ENCODE measurements around the gene FRMPD4.
A peak's percentile ranks its signal among the peaks of the same experiment; 100 is the strongest.
"Not testable (repeated sequence)": the region's sequence is repeated elsewhere in the genome, so short reads cannot be mapped to it uniquely, and the experiment has no call there.

The FRMPD4 gene

DNA sequence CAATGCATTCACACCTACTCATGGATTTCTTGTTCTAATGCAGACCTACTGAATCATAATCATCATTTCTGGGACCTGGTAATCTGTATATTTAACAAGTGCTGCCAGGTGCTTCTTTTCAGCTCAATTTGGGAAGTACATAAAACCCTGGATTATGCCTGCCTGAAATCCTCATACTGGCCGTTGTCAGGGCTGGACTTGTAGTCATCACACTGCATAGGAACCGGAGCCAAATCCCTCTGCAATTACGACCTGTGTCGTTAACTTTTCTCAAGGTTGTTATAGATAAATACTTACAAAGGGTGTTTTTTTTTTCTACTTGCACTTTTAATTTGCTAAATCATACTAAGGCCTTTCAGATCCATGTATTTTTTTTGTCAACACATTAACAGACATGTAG, 358.1 kb downstream of the FRMPD4 start:
- DNase-seq (ENCODE audit: low read depth): no peak
- TF ChIP-seq CTCF (IDR thresholded peaks at IDR 0.05; ENCODE audit: insufficient read depth, low read depth, low read length, missing control alignments): no peak

GRCh38 chrX:12497832-12498591, 359.7 kb downstream of the FRMPD4 start:
- DNase-seq (ENCODE audit: low read depth): no peak

More for the DNA sequence above, 358.1 kb downstream of the FRMPD4 start:
- no peak overlapping the region for H3K4me3 ChIP-seq (ENCODE audit: low read length)

DNA sequence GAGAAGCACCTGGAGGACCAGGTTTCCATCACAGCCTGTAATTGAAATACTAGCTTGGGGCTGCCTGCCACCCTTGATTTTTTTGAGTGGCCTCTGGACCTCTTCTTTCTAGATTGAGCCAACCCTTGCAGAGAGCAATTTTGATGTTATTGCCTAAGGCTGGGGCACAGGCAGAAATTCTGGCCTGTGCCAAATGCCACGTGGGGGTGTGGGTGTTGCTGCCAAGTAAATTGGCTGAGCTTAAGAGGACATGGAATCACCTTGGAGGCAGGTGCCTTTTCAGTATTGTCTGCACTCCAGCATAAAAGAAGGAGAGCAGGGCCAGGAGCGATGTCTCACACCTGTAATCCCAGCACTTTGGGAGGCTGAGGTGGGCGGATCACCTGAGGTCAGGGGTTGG, 366.9 kb downstream of the FRMPD4 start:
- DNase-seq (ENCODE audit: low read depth): no peak
- TF ChIP-seq CTCF (IDR thresholded peaks at IDR 0.05; ENCODE audit: insufficient read depth, low read depth, low read length, missing control alignments): no peak
- H3K4me3 ChIP-seq (ENCODE audit: low read length): no peak overlapping the region

More at GRCh38 chrX:12497832-12498591, 359.7 kb downstream of the FRMPD4 start:
- peak; percentile 34 for TF ChIP-seq CTCF (IDR thresholded peaks at IDR 0.05; ENCODE audit: insufficient read depth, low read depth, low read length, missing control alignments)
- no peak overlapping the region for H3K4me3 ChIP-seq (ENCODE audit: low read length)

- not testable (repeated sequence) for H3K4me3 ChIP-seq (ENCODE audit: low read length); DNase-seq (ENCODE audit: low read depth)
These were observed 377.1 kb downstream of the FRMPD4 start for GRCh38 chrX:12515384-12515783.

DNA sequence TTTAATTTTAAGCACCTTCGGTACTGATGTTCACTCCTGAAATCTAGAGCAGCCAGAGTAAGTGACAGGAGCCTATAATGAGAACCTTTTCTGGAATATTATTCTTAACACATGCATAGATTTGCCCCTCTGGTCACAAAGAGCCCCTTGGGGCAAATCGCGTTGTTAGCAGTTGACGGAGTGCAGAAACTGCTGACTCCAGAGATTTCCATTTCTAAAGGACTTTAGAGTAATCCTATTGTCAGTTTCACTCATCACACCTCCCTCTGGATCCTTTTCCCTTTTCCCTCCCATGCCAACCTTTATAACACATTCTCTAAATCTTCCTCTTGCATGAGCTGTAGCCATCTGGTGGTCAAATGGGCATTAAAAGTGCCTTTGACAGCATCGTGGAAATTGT, 388.0 kb downstream of the FRMPD4 start:
- no peak for DNase-seq (ENCODE audit: low read depth)

DNA sequence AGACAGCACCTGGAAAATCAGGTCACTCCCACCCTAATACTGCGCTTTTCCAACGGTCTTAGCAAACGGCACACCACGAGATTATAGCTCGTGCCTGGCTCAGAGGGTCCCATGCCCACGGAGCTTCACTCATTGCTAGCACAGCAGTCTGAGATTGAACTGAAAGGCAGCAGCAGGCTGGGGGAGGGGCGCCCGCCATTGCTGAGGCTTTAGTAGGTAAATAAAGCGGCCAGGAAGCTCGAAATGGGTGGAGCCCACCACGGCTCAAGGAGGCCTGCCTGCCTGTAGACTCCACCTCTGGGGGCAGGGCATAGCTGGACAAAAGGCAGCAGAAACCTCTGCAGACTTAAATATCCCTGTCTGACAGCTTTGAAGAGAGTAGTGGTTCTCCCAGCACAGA, 399.8 kb downstream of the FRMPD4 start:
- H3K4me3 ChIP-seq (ENCODE audit: low read length); DNase-seq (ENCODE audit: low read depth): not testable (repeated sequence)

More for the DNA sequence above, 388.0 kb downstream of the FRMPD4 start:
- no peak for TF ChIP-seq CTCF (IDR thresholded peaks at IDR 0.05; ENCODE audit: insufficient read depth, low read depth, low read length, missing control alignments)
- no peak overlapping the region for H3K4me3 ChIP-seq (ENCODE audit: low read length)

GRCh38 chrX:12542251-12542650, 404.0 kb downstream of the FRMPD4 start:
- not testable (repeated sequence) for H3K4me3 ChIP-seq (ENCODE audit: low read length); DNase-seq (ENCODE audit: low read depth)

- no peak for DNase-seq (ENCODE audit: low read depth)
- H3K4me3 ChIP-seq (ENCODE audit: low read length): no peak overlapping the region
- TF ChIP-seq CTCF (IDR thresholded peaks at IDR 0.05; ENCODE audit: insufficient read depth, low read depth, low read length, missing control alignments): no peak
These were observed 410.1 kb downstream of the FRMPD4 start for GRCh38 chrX:12548341-12548740.
